HG02852 (cell line): ENCODE data around the gene SNORC.

Experiments used
- ATAC-seq: cut with Tn5 transposase; IDR thresholded peaks from one replicate; pipeline ENCODE4 v1.9.1; 2021; ENCODE audit warnings: mild to moderate bottlenecking, moderate library complexity; ENCODE audit not compliant: unreplicated experiment

Gene SNORC

DNA sequence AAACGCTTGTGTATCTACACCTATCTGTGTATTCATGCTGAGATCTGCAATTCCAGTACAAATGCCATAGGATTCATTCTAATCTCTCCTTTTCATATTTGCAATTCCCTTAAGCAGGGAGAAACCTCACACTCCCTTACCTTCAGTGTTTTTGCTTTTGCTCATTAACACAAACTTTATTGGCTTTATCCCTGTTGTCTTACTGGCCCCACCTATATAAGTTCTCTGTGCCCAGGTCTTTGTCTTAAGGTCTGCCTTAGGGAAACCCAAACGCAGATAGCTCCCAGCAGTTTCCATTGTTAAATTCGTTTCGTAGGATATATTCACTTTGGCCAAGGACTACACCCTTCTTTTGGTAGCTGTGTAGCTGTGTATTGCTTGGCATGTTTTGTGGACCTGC lies 4.0 kb upstream of the SNORC start:
- ATAC-seq: no peak

DNA sequence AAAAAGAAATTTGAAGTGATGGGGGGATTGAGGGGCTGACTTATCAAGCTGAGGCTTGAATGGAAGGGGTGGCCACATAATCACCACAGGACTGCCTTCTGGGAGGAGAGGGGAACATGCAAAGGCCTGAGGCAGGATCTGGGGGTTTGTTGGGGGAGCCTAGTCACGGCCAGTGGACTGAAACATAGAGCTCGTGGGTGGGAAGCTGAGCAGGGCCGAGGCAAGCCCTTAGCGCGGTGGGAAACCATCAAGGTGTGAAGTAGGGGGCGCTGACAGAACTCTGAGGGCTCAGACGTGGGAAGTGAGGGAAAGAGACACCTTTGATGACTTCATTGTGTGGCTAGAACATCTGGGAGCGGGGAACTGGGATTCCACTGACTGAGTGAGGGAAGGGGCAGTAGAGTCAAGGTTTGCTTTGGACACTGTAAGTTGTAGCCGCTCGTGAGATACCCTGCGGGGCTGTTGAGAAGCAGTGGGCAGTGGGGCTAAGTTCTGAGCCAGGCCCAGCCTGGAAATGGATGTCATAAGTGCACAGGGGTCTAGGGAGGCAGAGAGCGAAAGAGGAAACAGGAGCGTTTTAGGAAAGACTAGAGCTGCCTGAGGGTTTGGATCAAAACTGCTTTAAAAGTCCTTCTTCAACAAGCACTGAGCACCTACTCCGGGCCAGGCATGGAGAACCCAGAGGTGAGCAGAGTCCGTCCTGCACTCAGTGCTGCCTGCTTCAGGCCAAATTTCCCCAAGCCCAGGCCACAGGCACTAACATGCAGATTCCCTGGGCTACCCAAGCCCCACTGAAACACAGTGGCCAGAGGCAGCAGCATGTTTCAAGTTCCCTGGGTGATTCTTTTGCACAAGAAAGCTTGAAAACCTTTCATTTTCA lies 686 bp upstream of the SNORC start:
- ATAC-seq: no peak

DNA sequence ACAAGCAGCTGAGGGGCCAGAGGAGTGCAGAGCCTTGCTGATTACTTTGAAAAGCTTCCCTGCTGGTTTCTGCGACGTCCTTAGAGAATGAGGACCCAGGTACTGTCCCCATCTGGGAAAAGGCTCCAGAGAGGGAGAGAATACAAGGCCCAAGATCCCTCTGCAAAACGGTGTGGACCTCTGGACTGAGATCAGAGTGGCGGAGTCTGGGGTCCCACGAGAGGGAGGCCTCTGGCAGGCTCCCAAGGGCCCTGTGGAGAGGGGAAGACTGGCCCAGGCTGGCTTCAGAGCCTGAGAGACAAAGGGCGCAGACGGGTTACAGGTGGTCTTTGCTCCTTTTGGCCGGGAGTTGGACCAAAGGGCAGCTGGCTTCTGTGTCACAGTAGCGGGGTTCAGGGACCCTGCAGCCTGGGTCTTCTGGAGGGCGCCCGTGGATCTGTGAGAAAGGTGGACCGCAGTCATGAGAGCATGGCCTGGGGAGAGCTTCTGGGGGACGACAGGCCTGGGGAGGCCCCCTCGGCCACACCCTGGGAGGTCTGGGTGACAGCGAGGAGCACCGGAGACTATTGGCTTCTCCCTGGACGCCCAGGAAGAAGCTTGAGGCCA lies 805 bp downstream of the SNORC start:
- ATAC-seq: no peak

DNA sequence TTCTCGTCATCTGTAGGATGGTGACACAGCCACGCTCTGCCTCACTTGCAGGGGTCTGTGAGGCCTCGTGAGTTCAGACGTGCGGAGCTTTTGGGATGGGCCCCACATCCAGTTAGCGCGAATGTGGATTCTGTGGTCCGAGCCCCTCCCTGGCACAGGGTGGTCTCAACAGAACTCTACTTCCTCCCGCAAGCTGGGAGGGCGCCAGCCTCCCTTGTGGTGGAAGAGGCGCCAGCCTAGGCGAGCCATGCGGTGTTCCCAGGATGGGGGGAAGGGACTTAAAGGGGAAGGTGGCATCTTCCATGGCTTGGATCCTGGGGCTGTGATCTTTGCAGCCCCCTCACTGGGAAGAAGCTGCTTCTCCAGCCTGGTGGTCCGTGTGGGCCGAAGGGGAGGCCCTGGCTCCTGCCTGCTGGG lies 1.4 kb downstream of the SNORC start:
- no peak for ATAC-seq

DNA sequence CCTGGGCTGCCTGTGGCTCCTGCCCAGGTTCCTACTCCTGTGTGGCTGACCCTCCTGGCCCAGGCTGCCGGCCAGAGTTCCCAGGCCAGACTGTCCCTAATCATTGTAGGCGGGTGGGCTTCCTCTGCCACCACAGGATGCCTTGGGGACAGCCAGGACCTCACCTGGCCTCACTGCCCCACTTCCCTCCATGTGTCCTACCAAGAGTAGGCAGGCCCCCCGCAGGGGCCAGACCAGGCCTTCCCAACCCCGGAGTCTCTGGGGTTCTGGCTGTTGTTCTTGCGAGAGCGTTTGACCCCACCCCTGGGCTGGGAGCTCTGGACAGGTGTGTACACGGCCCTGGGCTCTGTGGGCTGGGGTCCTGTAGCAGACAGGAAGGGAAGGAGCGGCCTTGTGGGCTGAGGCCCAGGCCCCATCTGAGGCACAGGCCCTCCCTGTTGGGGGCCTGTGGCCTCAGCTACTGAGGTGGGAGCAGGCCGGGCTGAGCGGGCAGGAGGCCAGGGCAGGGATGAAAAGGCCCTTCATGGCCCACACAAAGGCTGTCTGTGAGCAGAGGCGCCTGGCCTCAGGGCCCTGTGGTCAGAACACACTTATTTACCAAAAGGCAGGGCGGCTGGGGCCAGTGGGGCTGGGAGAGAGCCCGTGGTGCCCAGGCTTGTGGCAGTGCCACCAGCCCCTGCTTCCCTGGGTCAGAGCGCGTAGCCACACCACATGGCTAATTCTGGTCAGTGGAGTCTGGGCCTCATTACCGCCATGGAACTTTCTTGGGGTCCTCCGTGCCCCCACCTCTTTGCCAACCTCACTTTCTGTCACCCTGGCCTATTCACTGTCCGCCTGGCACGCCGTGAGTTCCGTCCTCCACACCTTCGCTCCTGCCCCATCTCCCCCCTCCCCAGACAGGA lies 2.0 kb downstream of the SNORC start:
- ATAC-seq: no peak

DNA sequence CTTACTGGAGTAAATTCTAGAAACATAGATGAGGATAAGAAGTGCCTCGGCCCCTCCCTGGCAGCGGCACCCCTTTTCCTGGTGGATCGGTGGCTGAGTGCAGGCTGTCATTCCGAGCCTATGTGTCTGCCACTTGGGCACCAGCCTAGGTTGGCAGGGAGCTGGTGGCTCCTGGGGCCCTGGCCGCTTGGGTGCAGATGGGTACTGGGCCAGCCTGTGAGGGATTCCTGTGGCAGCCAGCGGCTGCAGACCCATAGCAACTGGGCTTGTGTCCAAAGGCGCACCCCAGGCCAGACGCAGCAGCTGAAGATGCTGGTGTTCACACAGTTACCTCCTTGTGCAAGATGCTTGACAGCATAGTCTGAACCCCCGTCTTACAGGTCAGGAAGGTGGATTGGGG lies 2.8 kb downstream of the SNORC start:
- ATAC-seq: no peak

DNA sequence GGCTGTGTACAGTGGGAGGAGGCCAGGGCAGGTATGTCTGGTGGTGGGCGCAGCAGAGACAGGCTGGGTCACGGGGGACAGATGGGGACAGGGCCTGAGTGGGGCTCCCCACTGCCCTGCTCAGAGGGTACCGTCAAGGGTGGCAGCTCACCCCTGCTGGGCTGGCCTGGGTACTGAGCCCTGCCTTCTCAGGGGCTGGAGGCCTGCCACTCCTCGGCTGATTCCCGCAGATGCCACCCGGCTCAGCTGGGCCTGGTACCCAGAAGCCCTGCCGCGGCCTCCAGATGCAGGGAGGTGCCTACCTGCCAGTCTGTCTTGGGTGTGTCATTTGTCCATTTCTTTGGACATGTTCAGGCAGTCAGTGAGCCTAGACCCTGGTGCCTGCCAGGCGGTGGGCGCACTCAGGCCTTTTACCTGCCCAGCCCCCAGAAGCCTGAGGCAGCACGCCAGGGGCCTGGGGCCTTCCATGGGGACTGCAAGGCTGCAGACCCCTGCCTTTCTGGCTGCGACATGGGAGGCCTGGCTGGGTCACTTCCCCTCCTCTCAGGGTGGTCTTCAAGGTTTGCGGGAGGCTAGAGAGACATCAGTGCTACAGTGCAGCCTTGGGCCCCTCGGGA lies 3.3 kb downstream of the SNORC start:
- no peak for ATAC-seq

DNA sequence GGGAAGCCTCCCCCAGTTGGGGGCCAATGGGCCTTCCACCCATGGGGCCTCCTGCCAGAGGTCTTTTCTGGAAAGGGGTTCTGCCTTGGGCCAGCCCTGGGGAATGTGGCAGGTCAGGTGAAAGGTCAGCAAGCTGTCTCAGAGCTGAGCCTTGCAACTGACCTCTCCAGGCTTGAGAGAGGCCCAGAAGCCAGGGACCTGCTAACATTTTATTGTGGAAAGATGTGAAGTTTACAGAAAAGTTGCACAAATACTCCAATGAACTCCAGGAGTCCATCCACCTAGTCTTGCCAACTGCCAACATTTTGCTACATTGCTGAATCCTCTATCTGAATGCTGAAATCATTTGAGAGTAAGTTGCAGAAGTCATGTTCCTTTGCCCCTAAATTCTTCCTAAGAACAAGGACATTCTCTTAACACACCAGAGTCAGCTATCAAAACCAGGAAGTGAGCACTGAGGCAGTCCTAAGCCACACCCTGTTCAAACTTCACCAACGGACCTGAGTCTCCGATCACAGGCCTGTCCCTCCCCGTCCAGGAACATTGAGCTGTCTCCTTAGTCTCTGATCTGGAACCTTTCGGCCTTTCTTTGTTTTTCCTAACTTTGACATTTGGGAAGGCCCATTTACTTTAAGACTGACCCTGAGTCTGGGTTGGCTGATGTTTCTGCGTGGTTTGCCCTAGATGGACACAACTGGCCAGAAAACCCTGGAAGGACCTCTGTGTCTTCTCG lies 4.0 kb downstream of the SNORC start:
- no peak for ATAC-seq

DNA sequence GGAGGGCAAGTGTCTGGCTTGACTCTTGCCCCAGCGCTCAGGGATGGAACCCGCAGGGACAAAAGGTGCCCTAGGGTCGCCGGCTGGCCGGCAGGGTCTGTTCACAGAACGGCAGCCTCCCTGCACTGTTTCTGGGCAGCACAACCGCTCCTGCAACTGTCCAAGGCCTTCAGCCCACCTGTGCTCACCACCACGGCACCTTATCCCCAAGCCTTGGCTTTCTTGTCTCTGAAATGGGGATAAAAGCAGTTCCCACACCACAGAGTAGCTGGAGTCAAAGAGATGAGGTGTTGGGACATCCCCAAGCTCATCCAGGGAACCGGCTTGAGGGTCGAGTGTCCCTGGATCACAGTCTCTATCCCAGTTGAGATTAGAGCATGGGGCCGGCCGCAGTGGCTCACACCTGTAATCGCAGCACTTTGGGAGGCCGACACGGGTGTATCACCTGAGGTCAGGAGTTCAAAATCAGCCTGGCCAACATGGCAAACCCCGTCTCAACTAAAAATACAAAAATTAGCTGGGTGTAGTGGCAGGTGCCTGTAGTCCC lies 4.7 kb downstream of the SNORC start:
- ATAC-seq: no peak

DNA sequence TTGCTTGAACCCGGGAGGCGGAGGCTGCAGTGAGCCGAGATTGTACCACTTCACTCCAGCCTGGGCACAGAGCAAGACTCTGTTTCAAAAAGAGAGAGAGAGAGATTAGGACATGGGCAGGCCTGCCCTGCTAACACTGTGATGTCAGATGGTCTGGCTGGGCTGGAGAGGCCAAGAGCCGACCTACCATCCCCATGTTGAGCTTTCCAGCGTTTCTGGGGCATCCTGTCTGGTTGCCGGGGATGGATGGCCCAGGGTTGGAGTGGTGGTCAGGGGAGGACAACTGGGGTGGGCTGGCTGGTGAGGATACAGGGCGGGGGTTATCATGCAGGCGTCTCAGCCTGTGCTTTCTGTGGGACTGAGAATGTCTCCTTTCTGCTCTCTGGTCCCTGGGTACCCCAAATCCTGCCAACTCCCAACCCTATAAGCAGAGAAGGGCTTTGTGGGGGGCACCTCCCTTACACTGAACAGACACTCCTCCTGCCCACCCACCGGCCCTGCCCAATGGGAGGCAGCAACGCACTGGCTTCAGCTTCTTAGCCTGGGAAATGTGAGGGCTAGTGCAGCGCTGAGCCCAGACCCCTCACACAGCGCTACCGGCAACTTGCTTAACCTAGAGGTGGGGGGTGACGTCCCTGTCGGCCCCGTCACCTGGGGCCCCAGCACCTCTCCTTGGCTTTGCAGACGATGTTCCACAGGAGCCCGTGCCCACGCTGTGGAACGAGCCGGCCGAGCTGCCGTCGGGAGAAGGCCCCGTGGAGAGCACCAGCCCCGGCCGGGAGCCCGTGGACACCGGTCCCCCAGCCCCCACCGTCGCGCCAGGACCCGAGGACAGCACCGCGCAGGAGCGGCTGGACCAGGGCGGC lies 5.4 kb downstream of the SNORC start:
- no peak for ATAC-seq

DNA sequence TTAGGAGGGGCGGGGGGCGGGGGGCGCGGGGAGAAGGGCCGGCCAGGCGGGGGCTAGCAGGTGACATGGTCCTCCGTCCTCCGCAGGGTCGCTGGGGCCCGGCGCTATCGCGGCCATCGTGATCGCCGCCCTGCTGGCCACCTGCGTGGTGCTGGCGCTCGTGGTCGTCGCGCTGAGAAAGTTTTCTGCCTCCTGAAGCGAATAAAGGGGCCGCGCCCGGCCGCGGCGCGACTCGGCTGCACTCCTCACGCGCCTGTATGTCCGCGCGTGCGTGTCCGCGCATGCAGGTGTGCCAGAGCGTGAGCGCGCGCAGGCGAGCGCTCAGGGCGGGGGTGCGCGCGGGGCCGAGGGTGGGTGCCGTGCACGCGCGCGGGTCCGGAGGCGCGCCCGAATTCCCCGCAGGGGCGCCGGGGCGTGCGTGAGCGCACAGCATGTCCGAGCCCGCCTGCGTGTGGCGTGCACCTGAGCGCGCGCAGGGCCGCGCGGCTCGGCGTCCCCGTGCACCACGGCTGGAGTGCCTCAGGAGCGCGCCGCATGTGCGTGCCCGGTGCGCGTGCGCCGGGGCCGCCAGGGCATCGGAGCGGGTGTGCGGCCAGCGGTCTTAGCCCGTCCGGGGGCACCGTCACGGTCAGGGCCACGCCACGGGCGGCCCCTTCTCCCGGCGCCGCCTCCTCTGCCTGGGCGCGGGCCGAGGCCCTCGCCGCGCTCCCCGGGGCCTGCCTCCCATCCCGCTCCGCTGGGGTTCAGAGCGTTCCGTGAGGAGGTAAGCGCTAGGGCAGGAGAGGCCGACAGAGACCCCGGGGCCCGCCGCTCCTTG lies 6.3 kb downstream of the SNORC start:
- no peak for ATAC-seq

DNA sequence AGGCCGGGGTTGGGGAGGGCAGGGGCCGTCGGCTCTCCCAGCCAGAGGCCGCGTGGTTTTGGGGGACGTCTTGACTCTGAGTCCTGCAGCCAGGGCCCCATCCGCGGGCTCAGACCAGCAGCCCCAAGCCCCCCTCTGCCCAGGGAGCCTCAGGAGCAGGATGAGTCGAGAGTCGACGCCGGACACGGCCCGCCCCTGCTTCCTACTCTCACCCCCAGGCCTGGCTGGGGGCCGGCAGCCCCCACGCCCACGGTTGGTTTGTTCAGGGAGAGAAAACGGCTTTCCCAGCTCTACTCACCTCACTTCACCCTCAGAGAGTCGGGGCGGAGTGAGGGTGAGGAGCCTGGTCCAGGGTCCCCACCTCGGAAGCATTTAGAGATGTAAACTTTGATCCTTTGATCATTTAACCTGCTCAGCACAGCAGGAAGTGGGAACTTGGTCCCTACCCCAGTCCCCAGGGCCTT lies 6.9 kb downstream of the SNORC start:
- no peak for ATAC-seq

DNA sequence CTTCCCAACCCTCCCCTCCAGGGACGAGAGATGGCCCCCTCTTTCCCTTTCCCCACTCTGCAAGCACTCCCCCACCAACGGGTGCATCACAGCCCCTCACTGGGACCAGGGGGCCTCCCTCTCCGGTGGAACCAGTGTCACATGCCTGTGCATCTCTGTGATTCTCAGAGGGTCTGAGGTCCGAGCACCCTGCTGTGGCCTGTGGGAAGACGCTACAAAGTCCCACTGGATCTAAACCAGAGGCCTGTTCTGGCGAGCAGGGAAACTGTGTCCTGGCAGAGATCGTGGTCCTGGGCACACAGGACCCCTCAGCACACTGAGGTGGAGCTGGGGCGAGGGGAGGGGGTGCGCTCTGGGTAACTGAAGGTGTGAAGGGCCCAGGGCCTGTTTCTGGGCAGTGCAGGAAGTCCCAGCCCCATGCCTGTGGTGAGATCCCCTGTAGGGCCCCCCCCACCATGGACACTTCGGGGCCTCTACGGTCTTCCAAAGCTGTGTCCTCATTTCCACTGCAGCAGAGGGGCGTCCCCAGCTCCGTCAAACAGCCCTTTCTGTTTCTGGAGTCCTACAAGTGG lies 8.0 kb downstream of the SNORC start:
- ATAC-seq: no peak

DNA sequence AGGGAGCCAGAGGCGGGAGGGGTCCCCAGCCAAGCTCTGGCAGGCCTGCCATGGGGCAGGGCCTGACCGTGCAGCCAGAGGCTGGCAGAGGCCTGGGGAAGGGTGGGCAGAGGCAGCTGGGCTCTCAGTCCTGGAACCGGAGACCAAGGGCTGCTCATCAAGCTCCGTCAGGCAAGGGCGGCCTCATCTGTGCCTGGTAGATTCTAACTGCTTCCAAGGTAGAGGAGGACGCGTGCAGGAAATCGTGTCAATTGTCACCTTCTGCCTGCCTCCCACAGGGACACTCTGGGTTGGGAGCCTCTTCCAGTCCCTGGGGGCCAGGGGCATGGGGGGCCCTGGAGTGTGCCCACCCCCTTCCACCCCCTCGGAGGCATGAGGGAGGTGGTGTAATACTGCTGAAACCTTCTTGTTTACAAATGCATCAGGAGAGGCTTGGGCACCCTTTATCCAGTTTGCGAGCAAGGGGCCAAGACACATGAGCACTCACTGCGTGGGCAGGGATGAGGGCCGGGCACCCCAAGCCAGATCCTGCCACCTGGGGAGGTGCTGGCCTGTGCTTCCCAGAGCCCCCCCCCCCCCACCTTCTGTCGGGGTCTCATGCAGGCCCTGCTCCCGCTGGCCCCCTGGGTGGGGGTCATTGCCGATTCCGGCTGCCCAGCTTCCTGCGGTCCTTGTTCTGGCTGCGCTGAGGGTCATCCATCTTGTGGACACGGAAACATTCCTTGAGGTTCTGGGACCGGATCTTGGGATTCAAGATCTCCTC lies 9.0 kb downstream of the SNORC start:
- ATAC-seq: no peak

DNA sequence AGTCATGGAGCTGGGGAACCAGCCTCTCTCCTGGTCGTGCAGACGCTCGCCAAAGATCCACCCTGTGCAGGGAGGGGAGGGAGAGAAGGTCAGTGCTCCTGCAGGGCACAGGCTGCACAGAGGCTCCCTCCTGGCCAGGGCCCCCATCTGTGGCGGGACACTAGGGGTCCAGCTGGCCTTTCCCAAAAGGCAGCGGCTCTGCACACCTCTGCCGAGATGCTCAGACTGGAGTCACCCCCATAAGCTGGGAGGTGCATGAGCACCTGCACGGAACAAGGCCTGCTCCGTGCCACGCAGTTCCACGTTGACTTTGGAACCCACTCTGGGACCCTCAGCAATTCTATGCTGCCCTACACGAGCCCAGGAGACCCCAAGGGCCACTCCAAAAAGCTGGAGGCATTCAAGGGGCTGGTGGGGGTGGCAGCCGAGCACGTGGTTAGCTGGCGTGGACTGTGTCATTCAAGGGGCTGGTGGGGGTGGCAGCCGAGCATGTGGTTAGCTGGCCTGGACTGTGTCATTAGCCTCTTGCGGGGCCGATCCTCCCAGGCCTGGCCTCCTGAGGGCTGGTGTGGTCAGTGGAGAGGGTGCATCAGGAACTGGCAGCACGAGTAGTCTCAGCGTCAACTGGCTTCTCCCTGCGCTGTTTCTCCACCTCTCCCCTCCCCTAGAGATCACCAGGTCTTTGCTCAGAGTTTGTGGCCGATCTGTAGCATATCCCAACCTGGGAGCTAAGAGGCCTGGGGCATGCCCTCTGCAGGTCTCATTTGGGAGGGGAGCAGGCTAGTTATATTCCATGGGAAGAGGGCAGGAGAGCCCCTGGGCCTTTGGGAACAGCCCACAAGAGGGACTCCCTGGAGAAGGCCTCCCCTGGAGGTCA lies 9.8 kb downstream of the SNORC start:
- ATAC-seq: no peak

DNA sequence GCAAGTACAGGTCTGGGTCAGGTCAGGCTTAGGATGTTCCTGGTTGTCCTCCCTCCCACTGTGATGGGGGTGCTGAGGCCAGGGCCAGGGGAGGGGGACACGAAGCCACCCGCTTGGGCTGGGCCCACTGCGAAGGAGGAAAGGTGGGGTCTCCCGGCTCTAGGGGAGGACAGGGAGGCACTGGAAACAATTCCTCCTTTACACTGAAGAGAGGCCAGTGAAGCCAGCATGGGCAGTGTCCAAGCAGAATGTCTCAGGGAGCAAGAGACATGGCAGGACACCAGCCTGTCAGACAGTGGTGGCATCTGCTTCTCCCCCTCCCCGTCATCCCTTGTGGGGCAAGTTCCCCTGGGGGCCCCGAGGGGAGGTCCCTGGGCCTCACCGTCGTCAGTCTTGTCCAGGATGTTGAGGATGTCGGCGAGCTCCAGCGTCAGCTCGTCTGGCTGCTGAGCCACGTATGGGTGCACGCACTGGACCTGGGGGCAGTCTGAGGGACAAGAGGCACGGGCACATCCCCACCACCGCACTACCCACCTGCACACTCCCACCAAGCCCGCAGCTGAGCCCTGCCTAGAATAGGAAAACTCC lies 10.8 kb downstream of the SNORC start:
- ATAC-seq: no peak
